Kasumi-1 (cell line): ENCODE results near the gene MAT2B.
"Not testable (repeated sequence)": the region's sequence is repeated elsewhere in the genome, so short reads cannot be mapped to it uniquely, and the experiment has no call there.

Experiments used
- DNase-seq, 2 experiments: peaks; one replicate each; lab custom pipeline; 2025; lab: John Stamatoyannopoulos, UW

The MAT2B gene

GRCh38 chr5:163503106-163504078 lies 2.0 kb upstream of the MAT2B start:
- DNase-seq, result peak; percentile 89 to 92

GRCh38 chr5:163504079-163504931 lies 1.1 kb upstream of the MAT2B start:
- peak; percentile 53 to 64 for DNase-seq

GRCh38 chr5:163505049-163505367 lies 411 bp upstream of the MAT2B start:
- DNase-seq, result peak in 1 of 2 experiments; percentile 49

GRCh38 chr5:163506095-163506457 lies 657 bp downstream of the MAT2B start:
- DNase-seq, result no peak

GRCh38 chr5:163506726-163507125 lies 1.3 kb downstream of the MAT2B start:
- peak in 1 of 2 experiments; percentile 44 for DNase-seq

- DNase-seq, result peak in 1 of 2 experiments; percentile 28
Measured at GRCh38 chr5:163508753-163509152, 3.3 kb downstream of the MAT2B start.

GRCh38 chr5:163509291-163509951 lies 4.0 kb downstream of the MAT2B start:
- no peak for DNase-seq

- no peak for DNase-seq
Measured at GRCh38 chr5:163512526-163512925, 7.1 kb downstream of the MAT2B start.

- no peak for DNase-seq
Measured at GRCh38 chr5:163525096-163525495, 19.7 kb downstream of the MAT2B start.

- no peak for DNase-seq
Measured at GRCh38 chr5:163529698-163530097, 24.3 kb downstream of the MAT2B start.

GRCh38 chr5:163531272-163531671 lies 25.9 kb downstream of the MAT2B start:
- DNase-seq, result no peak

GRCh38 chr5:163532171-163533084 lies 27.0 kb downstream of the MAT2B start:
- DNase-seq, result no peak

- DNase-seq, result no peak
Measured at GRCh38 chr5:163533223-163533622, 27.8 kb downstream of the MAT2B start.

GRCh38 chr5:163534492-163535094 lies 29.2 kb downstream of the MAT2B start:
- no peak for DNase-seq

- no peak for DNase-seq
Measured at GRCh38 chr5:163535290-163535689, 29.9 kb downstream of the MAT2B start.

- DNase-seq, result not testable (repeated sequence)
Measured at GRCh38 chr5:163536442-163536841, 31.0 kb downstream of the MAT2B start.

GRCh38 chr5:163540696-163541095 lies 35.3 kb downstream of the MAT2B start:
- DNase-seq, result no peak

GRCh38 chr5:163542771-163543170 lies 37.4 kb downstream of the MAT2B start:
- no peak for DNase-seq

GRCh38 chr5:163544041-163544440 lies 38.6 kb downstream of the MAT2B start:
- no peak for DNase-seq

GRCh38 chr5:163544836-163545235 lies 39.4 kb downstream of the MAT2B start:
- DNase-seq, result no peak

- DNase-seq, result no peak
Measured at GRCh38 chr5:163548649-163549048, 43.2 kb downstream of the MAT2B start.
